T follicular helper cell (primary cell): ENCODE data around the gene SAT2.
"Not testable (repeated sequence)": the region's sequence is repeated elsewhere in the genome, so short reads cannot be mapped to it uniquely, and the experiment has no call there.

Experiments used
- DNase-seq: peaks from one replicate; pipeline ENCODE4 v3.0.0-alpha.2; 2020; ENCODE audit warnings: low read depth

The SAT2 gene

GRCh38 chr17:7634384-7634783 is 6.8 kb upstream of the SAT2 start:
- DNase-seq = no peak

GRCh38 chr17:7633093-7633492 is 5.5 kb upstream of the SAT2 start:
- no peak for DNase-seq

GRCh38 chr17:7632492-7632894 is 4.9 kb upstream of the SAT2 start:
- no peak for DNase-seq

GRCh38 chr17:7631398-7632380 is 4.1 kb upstream of the SAT2 start:
- DNase-seq = no peak

- no peak for DNase-seq
Observed at GRCh38 chr17:7629939-7630571, 2.4 kb upstream of the SAT2 start, which contains the start of gene SHBG. TSS of gene SHBG (plus strand) at chr17:7630135. CDS start at chr17:7630173, 38 bp downstream.

- no peak for DNase-seq
Observed at GRCh38 chr17:7626956-7627249, 718 bp downstream of the SAT2 start.

- no peak for DNase-seq
Observed at GRCh38 chr17:7626307-7626706, 1.3 kb downstream of the SAT2 start.

GRCh38 chr17:7625749-7626148 is 1.9 kb downstream of the SAT2 start:
- DNase-seq = not testable (repeated sequence)

GRCh38 chr17:7623661-7624060 is 4.0 kb downstream of the SAT2 start:
- DNase-seq = no peak

- DNase-seq = no peak
Observed at GRCh38 chr17:7620835-7621234, 6.8 kb downstream of the SAT2 start.

- no peak for DNase-seq
Observed at GRCh38 chr17:7618608-7619007, 9.0 kb downstream of the SAT2 start.

- no peak for DNase-seq
Observed at GRCh38 chr17:7615265-7615747, 12.3 kb downstream of the SAT2 start.

- peak; percentile 98 for DNase-seq
Observed at GRCh38 chr17:7614425-7615264, 13.0 kb downstream of the SAT2 start, which contains the start of gene FXR2. TSS of gene FXR2 (minus strand) at chr17:7614897. CDS start at chr17:7614532, 365 bp downstream.

- no peak for DNase-seq
Observed at GRCh38 chr17:7613769-7614424, 13.7 kb downstream of the SAT2 start.

- DNase-seq = no peak
Observed at GRCh38 chr17:7612294-7612640, 15.4 kb downstream of the SAT2 start.

- no peak for DNase-seq
Observed at GRCh38 chr17:7611635-7612293, 15.9 kb downstream of the SAT2 start.

GRCh38 chr17:7610641-7611040 is 17.0 kb downstream of the SAT2 start:
- DNase-seq = no peak

- no peak for DNase-seq
Observed at GRCh38 chr17:7606280-7606679, 21.3 kb downstream of the SAT2 start.

- not testable (repeated sequence) for DNase-seq
Observed at GRCh38 chr17:7597561-7597960, 30.1 kb downstream of the SAT2 start.

GRCh38 chr17:7593296-7593695 is 34.3 kb downstream of the SAT2 start:
- no peak for DNase-seq

- no peak for DNase-seq
Observed at GRCh38 chr17:7592422-7593021, 35.1 kb downstream of the SAT2 start.
